Measurements from ENCODE around the gene TSC22D1.

TSC22D1 gene

DNA sequence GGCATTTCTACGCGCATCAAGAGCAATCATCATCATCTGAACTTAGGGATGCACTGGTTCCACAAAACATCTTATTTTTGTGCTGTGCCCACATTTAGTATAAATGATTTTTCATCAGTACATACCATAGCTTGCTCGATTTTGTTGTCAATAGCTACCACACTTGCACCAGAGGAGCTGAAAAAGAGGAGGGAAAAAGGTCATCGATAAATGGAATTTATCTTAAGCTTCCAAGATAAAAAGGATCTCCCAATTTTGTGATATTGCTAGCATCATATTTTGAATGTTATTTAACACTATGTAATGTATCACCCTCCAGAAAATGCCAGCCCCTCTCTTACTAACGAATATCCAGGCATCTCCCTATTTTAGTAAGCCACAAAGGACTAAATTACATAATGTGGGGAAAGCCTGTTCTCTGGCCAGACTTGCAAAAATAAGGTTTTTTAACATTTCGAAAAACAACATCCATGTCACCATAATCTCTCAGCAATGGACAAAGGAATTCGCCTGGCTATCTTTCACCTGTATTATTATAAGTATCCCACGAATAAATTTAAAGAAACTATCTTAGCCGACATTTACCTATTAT, 140.1 kb downstream of the TSC22D1 start:
- Histone ChIP-seq H3K4me3 (peak overlapping the region; percentile 51 to 72 (median 61)), H3K27ac (peak overlapping the region in 20 of 21 experiments; percentile 70 to 96 (median 88))

DNA sequence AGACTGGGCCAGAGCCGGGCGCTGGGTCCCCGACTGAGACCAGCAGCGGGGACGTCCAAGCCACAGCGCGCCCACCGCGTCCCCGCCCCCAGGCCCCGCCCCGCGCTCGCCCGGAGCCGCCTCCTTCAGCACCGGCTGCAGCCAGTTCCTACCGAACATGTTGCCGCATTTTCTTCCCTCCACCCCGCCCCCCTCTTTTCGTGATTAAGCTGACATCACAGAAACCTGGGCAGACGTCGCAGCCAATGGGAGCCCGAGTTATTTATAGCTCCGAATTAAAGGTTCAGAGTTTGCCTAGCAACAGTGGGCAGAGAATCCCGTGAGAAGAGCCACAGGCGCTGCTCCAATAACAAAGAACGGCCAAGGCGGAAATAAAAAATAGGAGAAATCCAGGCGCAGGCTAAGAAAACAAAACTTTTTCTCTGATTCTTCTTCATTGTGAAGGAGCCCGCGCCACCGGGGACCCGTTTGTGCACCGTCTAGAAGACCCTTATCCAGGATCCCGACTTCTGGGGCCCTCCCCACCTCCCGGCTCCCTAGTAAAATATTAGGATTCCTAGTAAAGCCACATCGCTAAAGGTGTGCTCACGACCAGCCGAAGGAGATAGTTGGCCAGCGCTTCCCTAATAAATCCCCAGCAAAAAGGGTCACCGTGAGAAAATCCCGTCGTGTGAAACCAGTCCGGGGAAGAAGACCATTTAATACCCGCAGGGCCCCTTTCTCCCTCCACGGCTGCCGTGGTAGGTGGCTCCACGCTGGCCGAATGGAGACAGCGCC, 140.8 kb downstream of the TSC22D1 start:
- Histone ChIP-seq H3K27ac (peak overlapping the region; percentile 36 to 96 (median 88)), H3K4me3 (peak overlapping the region; percentile 51 to 72 (median 61))

DNA sequence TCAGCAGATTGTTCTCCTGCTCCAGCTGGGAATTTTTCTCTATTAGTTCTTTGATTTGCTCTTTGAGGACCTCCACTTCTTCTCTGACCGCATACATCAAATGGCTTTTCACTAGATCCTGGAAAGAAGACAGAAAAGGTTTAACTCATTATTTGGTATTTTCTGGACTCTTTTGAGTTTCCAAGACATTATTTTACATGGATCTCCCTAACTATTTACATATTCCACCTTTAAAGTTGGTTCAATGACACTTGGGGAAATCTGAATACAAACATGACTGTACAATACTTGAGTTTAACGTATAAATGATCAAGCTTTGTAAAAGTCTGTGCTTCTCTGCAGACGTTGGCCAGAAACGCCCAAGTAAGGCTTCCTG, 141.4 kb downstream of the TSC22D1 start:
- peak overlapping the region in 20 of 21 experiments; percentile 8 to 96 (median 87) for H3K27ac ChIP-seq
- H3K4me3 ChIP-seq, result peak overlapping the region; percentile 51 to 72 (median 61)

DNA sequence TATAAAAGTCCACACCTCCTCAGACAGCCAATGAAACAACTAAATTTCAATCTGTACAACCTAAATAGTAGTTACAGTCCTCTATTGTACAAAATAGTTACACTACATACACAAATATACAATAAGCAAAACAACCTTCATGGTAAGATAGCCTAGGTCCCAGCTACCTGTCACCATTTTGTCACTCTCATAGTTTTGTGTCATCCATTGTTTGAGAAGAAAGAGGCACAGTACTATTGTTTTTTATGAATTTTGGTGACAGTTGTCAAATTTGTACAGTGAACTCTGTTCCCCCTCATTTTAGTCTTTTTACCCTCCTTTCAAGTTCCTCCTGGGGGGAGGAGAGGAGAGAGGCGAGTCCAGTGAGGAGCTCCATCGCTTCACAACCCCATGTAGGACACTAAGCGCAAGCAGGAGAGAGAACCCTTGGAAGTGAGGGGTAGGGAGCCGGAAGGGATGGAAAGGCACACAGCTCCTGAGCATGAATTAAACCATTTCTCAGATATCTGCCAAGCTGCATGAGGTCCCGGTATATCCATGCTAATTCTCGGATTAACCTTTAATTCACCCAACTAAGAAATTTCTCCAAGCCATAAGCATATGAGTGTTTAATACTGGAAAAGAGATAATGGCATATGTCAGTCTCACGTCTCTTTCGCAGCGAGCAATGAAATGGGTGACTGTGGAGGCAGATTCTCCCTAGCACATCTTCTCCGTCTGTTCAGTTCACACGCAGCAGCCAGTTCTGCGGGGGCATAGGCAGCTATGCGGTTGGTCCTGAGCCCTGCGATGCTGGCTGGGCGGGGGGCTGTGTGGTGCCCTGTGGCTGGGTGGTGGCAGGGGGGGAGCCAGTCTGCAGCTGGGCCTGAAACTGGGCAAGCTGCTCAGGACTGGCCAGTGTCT, 142.0 kb downstream of the TSC22D1 start:
- H3K27ac ChIP-seq, result peak overlapping the region in 17 of 21 experiments; percentile 8 to 96 (median 87)

DNA sequence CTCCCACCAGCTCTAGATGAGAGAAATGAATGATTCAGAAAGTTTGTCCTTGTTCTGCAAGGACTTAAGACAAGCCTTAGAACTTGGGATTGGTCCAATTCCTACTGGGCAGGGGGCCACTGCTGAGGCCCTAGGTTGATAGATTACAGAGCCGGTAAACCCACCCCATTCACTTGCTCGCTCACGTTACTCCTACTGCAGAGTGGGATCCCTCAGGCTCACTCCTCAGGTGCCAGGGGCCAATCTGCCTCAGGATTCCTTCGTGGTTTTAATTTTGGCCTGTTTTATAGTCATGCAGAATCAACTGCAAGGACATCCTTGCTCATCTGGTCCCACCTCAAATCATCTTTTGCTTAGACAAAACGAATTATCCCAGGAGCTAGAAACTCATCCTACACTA, 143.5 kb downstream of the TSC22D1 start:
- H3K27ac ChIP-seq, result peak overlapping the region in 1 of 21 experiments; percentile 24
- H3K4me3 ChIP-seq, result no peak overlapping the region

More for the DNA sequence above, 142.0 kb downstream of the TSC22D1 start:
- peak overlapping the region; percentile 51 to 72 (median 61) for H3K4me3 ChIP-seq

DNA sequence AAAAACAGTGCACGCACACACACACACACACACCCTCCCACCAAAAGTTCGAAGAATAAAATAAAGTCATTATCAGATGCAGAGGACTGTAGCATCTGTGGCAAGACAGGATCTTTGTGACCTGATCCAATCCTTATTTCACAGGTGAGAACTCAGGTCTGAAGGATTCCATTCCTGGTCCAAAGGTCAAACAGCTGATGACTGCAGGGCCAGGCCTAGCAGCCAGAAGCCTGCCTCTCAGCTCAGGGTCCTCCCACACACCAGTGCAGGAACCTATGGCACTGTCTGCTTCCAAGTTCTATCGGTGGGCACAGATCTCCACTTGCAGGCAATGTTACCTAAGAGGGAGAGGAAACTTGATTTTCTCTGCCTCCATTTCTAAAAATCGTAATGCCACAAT, 145.0 kb downstream of the TSC22D1 start:
- no peak overlapping the region for H3K4me3 ChIP-seq
- no peak overlapping the region for H3K27ac ChIP-seq

DNA sequence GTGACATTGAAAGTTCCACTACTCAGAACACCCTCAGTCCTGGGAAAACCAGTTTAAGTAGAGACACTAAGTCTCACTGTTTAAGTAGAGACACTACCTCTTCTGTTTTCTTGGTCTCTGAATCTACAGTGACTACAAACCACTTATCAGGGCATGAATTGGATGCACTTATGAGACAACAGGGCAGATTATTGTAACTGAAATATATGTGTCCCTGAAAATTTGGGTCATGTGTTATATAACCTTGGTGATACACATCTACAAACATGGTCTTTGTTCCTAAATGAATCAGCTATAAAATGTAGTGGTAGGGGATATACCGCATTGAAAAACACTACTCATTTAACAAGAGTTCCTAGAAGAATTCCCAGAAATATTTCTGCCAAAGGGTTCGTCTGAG, 146.8 kb downstream of the TSC22D1 start:
- Histone ChIP-seq H3K4me3 (no peak overlapping the region), H3K27ac (peak overlapping the region in 1 of 21 experiments; percentile 66)

DNA sequence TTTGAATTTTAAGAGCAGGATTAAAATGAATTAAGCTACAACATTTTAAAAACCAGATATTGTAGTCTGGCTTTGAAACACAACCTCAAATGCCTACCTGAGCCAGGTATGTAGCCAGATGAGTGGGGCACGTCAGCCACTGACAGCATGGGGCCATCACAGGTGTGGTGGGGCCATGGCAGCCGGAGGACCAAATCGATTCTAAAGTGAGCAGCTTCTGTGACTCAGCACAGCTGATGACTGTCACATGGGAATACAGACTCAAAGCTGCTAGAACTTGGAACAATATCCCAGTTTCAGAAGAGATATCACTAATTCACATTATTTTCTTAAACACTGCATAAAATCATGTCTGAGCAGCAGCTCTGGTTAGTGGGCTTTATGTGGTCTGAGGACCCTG, 149.7 kb downstream of the TSC22D1 start:
- H3K4me3 ChIP-seq, result no peak overlapping the region

DNA sequence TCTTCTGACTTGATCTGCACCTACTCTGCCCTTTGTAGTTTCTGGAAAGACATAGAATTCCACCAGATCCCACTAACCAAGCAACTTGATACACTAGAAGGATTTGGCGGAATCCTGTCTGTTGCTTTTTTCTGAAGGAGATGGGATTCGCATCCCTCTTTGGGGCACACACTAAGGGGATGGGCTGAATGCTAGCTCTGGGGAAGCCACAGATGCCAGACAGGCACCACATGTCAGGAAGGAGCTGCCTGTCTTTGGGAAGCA, 150.4 kb downstream of the TSC22D1 start:
- no peak overlapping the region for H3K27ac ChIP-seq
- no peak overlapping the region for H3K4me3 ChIP-seq

More for the DNA sequence above, 149.7 kb downstream of the TSC22D1 start:
- no peak overlapping the region for H3K27ac ChIP-seq

DNA sequence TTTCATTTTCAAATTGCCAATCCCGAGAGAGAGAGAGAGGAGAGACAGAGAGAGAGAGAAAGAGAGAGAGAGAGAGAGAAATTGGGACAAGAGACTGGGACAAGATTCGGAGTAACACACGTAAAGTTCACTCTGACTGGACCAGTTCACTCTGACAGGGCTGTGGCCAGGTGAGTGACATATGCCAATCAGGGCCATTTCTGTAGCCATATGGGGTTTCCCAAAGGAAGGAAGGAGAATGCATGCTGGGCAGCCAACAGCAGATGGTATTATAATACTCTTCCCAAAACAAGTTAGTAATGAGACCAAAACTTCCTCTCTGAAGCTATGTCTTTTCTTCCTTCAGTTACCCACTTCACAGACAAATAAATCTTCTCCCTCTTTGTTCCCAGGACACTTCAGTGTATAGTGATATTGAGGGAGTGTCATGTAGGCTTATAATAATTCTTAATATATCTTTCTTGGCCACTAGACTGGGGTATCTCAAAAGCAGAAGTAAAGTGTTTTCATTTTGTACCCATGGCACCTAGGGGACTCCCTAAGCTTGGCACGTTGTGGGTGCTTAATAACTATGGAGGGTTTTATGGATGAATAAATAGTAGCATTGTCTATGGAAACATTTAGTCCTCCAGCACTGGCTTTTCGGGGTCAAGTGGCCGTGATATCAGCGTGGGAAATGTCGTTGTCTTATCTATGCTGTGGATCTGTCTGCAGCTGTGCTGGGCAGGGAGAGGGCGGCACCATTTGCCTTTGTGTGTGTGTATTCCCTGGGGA, 150.9 kb downstream of the TSC22D1 start:
- Histone ChIP-seq H3K27ac (no peak overlapping the region), H3K4me3 (no peak overlapping the region)

DNA sequence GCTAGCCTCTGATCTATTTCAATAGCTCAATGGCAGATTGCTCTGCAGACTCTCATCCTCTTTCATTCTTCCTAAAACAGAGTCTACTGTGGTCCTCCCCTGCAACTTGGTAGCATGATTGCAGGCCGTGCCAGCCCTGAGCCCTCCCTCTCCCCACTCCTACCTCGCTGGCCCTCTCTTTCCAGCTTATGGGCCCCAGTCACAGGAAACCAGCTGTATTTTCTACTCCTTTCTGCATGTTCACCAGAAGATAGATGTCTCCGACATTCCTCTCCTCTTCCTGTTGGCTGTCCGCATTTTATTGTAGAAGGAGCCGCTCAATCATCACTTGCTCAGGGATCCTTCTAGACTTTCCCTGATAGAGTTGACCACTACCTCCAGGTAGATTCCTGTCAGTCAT, 152.3 kb downstream of the TSC22D1 start:
- Histone ChIP-seq H3K4me3 (no peak overlapping the region), H3K27ac (no peak overlapping the region)

DNA sequence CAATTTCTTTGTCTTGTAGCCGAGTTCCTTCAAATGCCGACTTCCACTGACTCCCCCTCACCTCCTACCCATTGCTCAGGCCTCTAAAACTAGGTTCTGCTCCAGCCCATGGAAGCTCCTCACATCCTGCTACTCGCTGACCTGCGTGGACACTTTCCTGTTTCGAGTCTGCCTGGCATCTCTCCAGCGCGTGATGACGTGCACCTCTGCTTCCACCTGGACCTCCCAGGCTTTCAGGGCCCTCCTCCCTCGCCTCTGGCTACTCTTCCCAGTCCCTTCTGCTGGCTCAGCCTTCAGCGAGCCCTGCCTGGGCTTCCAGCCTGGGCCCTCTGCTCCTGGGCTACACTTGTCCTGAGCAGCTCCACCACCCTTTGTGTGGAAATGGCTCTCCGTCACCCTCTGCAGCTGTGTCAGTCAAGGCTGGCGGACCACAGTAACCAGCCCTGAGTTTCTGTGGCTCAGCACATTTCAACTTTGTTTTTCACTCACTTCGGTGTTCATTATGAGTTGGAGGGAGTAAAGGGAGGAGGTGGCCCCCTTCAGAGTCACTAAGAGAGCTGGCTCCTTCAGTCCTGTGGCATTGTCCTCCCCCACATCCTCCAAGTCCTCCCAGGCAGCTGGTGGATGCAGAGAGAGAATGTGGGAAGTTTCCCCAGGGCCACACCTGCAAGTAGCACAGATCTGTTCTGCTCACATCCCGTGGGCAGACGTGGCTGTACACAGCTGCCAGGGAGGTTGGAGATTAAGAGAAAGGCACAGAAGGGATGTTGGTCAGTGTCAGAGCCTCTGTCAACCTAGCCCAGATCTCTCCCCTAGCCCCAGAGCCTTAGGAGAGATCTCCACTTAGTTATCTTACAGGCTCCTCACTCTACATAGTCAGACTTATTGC, 153.1 kb downstream of the TSC22D1 start:
- H3K4me3 ChIP-seq, result no peak overlapping the region
- no peak overlapping the region for H3K27ac ChIP-seq

DNA sequence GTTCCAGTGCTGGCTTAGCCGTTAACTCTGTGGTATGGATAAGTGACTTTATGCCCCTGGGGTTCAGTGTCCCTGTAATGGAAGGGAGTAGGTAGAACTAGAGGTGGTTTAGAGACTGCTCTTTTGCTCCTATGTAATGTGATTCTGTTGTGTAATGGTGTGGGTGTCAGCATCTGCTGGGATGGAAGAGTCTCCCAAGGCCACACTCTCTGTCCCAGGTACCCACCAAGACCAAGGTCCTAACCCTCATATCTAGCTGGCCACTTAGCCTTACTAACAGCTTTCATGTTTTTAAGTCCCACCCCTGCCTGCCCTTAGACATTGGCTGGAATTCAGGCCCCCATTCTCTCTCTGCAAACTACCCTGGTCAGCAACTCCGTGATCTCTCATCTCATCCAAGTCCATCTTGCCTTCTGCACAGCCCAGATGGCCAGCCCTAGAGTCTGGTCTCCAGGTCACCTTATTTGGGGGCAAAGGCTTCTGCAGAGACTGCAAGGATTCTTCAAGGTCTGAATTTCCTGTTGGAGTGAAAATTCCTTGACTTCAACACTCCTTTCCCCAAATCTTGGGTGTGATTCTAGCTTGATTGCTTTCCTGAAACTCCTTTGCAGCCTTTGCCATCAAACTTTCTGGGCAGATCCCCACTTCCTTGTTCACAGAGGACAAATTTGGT, 154.1 kb downstream of the TSC22D1 start:
- no peak overlapping the region for H3K4me3 ChIP-seq
- H3K27ac ChIP-seq, result no peak overlapping the region

DNA sequence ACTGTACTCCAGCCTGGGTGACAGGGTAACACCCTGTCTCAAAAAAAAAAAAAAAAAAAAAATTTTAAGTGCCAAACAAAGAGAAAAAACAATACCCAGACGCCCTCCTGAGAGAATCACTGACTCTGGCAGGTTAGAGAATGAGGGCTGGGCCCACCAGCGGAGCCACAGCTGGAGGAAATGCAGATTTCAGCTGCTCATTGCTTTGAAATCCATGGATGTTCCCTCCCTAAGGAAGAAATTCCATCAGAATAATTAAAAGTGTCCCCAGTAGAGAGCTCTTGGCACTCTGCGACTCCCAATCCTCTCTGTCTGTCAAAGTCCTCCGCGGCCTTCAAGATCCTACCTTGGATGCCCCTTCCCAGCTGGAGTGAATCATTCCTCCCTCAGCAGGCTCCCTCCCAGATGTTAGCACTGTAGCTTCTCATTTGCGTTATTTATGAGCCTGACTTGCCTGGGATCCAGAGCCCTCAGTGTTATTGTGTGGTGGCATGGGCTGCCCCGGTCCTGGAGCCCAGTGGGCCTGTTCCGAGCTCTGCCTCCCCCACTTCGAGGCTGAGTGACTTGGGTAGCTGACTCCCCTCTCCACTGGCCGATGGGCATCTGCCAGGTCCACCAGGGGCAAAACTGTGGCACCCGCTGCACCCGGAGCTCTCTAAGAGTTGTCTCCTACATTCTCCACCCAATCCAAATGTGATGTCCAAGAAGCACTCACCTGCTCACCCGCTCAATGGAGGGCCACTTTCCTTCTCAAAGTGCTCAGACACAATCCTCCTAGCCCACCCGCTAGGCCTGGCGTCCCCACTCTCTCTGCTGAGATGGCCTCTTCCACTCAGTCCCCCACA, 155.5 kb downstream of the TSC22D1 start:
- no peak overlapping the region for H3K27ac ChIP-seq
- no peak overlapping the region for H3K4me3 ChIP-seq

DNA sequence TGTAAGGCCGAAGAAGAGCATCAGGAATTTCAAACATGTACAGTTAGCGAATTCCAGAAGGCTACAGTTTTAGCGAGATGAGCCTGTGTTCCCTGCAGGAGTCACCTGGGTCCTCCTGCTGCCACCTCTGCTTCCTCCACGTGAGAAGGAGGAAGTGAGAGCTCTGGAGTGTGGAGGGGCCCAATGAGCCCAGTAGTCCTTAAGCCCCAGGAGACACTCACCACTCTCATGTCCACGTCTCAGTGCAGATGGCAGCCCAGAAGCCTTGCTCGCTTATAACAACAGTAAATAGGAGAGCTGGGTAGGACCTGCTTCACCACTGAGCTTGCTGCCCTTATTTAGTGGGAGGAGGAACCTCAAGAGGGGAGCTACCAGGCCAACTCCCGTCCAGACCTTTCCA, 158.3 kb downstream of the TSC22D1 start:
- H3K27ac ChIP-seq, result no peak overlapping the region
- no peak overlapping the region for H3K4me3 ChIP-seq

DNA sequence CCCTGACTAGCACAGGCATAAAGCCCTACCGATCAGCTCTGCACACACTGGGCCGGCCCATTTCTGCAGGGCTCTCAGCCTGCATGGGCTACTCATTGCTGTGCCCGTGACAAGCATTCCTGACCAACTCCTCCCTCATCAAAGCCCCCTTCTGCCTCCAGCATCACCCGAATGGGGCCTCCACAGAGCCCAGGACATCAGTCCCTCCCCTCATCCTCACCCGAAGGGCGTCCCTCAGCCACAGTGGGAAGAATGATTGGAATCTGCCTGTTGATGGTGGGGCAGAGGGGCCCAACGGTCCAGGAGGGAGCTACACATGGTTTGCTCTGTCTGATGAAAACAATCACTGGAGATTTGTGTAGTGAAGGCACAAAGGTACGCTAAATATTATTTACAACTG, 158.7 kb downstream of the TSC22D1 start:
- H3K4me3 ChIP-seq, result no peak overlapping the region
- H3K27ac ChIP-seq, result no peak overlapping the region

DNA sequence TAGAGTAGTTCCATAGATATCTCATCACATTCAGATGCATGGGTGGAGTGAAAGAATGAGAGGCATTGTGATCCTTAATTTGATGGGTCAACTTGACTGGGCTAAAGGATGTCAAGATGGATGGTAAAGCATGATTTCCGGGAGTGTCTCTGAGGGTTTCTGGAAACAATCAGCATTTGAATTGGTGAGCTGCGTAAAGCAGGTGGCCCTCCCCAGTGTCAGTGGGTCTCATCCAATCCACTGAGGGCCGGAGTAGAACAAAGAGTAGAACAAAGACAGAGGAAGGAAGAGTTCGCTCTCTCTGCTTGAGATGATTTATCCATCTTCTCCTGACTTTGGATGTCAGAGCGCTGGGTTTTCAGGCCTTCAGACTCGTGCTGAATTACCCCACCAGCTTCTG, 159.4 kb downstream of the TSC22D1 start:
- H3K27ac ChIP-seq, result no peak overlapping the region
- H3K4me3 ChIP-seq, result no peak overlapping the region

DNA sequence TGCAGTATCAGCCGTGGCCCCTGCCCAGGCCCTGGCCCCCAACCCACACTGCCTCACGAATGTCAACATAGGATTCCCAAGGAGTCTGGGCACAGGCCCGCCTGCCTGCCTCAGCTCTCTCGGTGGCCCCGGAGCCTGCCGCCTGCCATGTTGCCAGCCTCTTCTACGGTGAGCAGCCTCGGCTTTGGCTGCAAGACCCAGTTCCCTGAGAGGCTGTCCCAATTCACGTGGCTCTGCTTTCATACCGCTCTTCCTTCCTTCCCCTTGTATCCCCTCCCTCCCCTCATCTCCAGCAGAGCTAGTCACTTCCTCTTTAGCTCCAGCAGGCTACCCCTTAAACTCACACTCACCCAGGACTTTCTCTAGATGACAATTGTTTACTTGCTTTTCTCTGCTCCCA, 159.8 kb downstream of the TSC22D1 start:
- Histone ChIP-seq H3K27ac (no peak overlapping the region), H3K4me3 (no peak overlapping the region)

Measured in skin epidermis (tissue), 12 donors.